Fibroblast of the aortic adventitia (primary cell): Measurements from ENCODE around the gene KLK14. TPM values are rescaled to one million over a fixed set of nuclear protein-coding genes. Genes with fewer than 3 reads are reported as not detected.

ENCODE experiments used
- DNase-seq: peaks from one replicate; pipeline ENCODE4 v3.0.0-alpha.2; 2010; ENCODE audit warnings: low read depth
- H3K4me3 ChIP-seq: 2 replicates; pipeline ENCODE4 v1.5.1; 2011; ENCODE audit warnings: low read depth, mild to moderate bottlenecking, control low read depth, low read length, moderate library complexity
- total RNA-seq: library from RNA; depleted of rRNA; stranded (reverse); fragments of >200 nt; gene quantifications from 2 replicates; pipeline ENCODE4 v1.2.3, GENCODE V29; 2012; ENCODE audit warnings: low replicate concordance
- TF ChIP-seq, protein P1 (sequence below): IDR thresholded peaks from 2 replicates; pipeline ENCODE4 v1.5.1; 2011; ENCODE audit warnings: mild to moderate bottlenecking, low read length, control low read depth, inconsistent platforms; ENCODE audit not compliant: insufficient read depth

Gene KLK14
- total RNA-seq, 1 donor, result not detected

DNA sequence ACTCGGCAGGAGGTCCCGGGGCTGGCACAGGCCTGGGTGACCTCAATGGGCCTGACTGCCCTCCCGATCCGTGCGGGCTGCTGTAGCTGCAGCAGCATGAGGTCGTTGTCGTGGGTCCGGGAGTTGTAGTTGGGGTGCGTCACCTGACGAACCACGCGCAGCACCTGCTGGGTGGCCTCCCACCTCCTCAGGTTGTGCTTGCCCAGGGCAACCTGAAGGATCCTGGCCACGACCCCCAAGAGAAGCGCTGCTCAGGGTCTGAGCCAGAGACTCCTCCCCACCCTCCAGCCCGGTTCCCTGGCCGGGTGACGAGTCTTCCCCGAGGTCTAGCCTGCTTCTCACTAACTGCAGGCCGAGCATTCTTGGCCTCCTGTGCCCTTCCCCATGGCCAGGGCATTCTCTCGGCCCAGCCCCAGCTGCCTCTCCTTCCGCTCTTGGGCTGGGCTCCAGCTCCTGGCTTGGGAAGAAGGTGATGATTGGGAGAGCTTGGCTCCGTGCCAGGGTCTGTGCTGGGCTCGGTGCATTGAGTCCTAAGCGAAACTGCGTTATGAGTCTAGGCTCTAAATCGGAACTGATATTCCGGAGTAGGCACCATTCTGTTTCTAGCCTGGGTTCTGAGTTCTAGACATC lies 3.1 kb downstream of the KLK14 start:
- no peak for DNase-seq
- H3K4me3 ChIP-seq, result no peak overlapping the region
- TF ChIP-seq, protein P1, sequence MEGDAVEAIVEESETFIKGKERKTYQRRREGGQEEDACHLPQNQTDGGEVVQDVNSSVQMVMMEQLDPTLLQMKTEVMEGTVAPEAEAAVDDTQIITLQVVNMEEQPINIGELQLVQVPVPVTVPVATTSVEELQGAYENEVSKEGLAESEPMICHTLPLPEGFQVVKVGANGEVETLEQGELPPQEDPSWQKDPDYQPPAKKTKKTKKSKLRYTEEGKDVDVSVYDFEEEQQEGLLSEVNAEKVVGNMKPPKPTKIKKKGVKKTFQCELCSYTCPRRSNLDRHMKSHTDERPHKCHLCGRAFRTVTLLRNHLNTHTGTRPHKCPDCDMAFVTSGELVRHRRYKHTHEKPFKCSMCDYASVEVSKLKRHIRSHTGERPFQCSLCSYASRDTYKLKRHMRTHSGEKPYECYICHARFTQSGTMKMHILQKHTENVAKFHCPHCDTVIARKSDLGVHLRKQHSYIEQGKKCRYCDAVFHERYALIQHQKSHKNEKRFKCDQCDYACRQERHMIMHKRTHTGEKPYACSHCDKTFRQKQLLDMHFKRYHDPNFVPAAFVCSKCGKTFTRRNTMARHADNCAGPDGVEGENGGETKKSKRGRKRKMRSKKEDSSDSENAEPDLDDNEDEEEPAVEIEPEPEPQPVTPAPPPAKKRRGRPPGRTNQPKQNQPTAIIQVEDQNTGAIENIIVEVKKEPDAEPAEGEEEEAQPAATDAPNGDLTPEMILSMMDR, result no peak

DNA sequence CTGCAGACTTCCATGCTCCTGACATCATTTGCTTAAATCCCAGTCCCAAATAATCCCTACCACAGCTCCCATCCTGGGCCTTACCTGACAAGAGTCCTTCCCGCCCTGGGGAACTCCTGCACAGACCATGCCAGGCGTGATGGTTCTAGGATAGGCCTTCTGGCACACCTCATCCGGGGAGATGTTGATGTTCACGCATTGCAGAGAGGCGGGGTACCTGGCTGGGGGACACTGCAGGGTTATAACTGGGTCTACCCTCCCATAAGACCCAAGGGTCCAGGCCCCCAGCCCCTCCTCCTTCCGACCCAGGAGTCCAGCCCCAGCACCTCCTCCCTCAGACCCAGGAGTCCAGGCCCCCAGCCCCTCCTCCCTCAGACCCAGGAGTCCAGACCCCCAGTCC lies 4.0 kb downstream of the KLK14 start:
- no peak for DNase-seq
- TF ChIP-seq, protein P1, result no peak
- no peak overlapping the region for H3K4me3 ChIP-seq

DNA sequence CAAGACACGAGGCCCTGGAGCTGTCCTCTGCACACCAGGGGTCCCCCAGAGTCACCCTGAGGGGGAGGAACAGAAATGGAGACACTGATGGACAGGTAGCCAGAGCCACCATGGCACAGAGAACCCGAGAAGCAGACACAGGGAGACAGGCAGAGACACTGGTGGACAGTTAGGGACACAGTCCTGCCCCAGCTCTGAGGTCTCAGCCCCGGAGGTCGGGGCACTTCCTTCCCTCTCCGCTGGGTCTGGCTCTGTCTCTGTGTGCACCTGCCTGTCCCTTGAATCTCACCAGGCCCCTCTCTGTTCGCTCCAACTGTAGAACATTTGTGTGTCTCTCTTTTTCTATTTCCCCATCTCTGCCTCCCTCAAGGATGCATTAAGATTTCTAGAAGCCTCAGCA lies 4.6 kb downstream of the KLK14 start:
- DNase-seq, result no peak
- no peak overlapping the region for H3K4me3 ChIP-seq
- TF ChIP-seq, protein P1, result no peak

DNA sequence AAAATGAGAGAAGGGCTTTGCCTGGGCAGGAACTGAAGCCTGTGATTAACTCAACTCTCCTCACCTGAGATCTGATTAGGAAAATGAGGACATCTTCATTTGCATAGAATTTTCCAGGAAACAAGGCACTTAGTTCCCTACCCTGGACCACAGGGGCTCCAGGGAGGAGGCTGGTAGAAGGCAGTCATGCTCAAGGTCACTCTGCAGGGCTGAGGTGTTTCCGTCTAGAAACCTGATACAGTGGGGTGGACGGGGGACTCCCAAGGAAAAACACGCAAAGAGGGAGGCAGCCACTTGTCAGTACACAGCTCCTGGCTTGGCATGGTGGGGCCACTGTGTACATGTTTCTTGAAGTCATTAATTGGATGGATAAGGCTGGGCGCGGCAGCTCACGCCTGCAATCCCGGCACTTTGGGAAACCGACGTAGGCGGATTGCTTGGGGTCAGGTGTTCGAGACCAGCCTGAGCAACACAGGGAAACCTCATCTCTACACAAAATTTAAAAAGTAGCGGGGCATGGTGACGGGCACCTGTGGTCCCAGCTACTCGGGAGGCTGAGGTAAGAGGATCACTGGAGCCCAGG lies 6.0 kb downstream of the KLK14 start:
- TF ChIP-seq, protein P1, result no peak
- no peak for DNase-seq
- no peak overlapping the region for H3K4me3 ChIP-seq

DNA sequence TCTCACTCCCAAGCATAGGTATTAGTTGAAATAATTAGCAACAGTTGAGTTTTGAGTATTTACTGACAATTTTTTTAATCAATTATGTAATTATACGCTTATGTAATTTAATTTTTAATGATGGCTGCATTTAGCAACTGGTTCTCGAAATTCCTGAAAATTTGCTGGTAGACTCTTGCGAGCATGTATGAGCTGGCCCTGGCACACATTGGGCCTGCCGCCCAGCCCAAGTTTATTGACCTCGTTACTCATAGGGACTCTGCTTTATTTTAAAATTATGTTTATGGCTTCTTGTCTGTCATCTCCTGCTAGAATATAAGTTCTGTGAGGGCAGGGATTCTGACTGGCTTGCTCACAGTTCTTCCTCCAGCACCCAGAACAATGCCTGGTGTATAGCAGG lies 6.7 kb downstream of the KLK14 start:
- H3K4me3 ChIP-seq, result no peak overlapping the region
- TF ChIP-seq, protein P1, result no peak
- DNase-seq, result no peak

DNA sequence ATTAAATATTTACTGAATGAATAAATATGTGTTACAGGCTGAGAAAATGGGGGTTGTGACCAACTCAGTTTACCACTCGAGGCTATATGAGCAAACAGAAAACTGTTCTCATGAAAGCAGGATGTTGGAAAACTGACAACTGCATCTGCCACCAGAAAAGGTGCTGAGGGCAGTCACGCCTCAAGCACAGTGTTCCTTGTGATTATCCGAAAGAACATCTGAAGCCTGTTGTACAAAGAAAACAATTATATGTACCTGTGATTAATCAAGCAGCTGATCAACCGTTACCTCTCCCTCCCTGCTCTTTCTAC lies 11.6 kb downstream of the KLK14 start:
- no peak overlapping the region for H3K4me3 ChIP-seq
- TF ChIP-seq, protein P1, result no peak
- no peak for DNase-seq

DNA sequence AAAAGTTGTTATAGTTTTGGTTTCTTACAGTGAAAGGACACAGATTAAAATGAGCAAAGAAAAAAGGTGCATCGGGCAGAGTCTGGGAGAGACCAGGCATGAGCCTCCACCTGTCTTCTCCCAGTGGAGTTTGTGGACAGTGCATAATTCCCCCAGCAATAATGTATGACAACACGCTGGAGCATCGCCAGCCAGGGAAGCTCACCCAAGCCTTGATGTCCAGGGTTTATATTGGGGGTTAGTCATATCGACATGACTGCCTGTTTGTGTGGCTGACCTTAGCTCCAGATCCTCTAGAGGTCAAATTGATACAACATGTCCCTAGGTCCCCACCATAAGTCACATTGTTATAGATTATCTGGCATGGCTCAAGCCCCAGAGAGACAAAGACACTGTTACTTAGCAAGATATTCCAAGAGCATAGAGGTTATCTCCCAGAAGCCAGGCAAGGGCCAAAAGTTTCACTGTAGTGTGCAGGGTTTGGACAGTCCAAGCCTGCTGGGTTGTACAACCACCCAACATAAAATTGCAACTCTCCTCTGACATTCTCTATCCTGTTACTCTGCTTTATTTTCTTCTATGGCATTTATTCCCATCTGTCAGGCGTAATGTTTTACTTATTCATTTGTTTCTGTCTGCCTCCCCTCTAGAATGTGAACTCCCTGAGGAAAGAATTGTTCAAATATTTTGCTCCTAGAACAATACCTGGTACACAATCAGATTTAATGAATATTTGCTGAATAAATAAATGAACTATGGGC lies 12.2 kb downstream of the KLK14 start:
- TF ChIP-seq, protein P1, result no peak
- H3K4me3 ChIP-seq, result no peak overlapping the region
- no peak for DNase-seq
